ENCODE results near the gene LYZL1.

- no peak for TF ChIP-seq ELF4 (IDR thresholded peaks at IDR 0.05)
- no peak for TF ChIP-seq SUZ12 (IDR thresholded peaks at IDR 0.05)
- TF ChIP-seq TARDBP (IDR thresholded peaks at IDR 0.05) = no peak
Measured at GRCh38 chr10:29279779-29280487, 8.9 kb upstream of the LYZL1 start.
